HepG2 (cell line): ENCODE data around the gene MYOT. TPM values are rescaled to one million over a fixed set of nuclear protein-coding genes. Genes with fewer than 3 reads are reported as not detected.

ENCODE experiments used
- ELF4 ChIP-seq: sonication (generic); formaldehyde crosslinking; IDR thresholded peaks from 2 replicates; pipeline ENCODE4 v1.5.0; 2020; ENCODE audit warnings: missing genetic modification reagents, mild to moderate bottlenecking, moderate library complexity, borderline replicate concordance
- MAFG ChIP-seq: sonication (generic); formaldehyde crosslinking; IDR thresholded peaks from 2 replicates; pipeline ENCODE4 v1.5.1; 2020; ENCODE audit warnings: mild to moderate bottlenecking, missing genetic modification reagents
- ZFP36L2 ChIP-seq: sonication (generic); formaldehyde crosslinking; IDR thresholded peaks from 2 replicates; pipeline ENCODE4 v1.4.0; 2020; ENCODE audit warnings: missing genetic modification reagents
- ZNF660 ChIP-seq: sonication (generic); formaldehyde crosslinking; IDR thresholded peaks from 2 replicates; pipeline ENCODE4 v1.5.1; 2020; ENCODE audit warnings: mild to moderate bottlenecking, low read depth, missing genetic modification reagents, borderline replicate concordance
- ZNF891 ChIP-seq: sonication (generic); formaldehyde crosslinking; IDR thresholded peaks from 2 replicates; pipeline ENCODE4 v1.5.0; 2020; ENCODE audit warnings: mild to moderate bottlenecking, missing genetic modification reagents
- polyA plus RNA-seq, 8 experiments: library from polyadenylated mRNA; depleted of rRNA in 3 of 8; stranded (reverse) in 7 of 8; unstranded in 1 of 8; fragments of >200 nt; fragmentation: Illumina TruSeq in 4 of 8; extraction: Trizol in 4 of 8; gene quantifications; 2 replicates each; pipeline versions ENCODE4 v1.2.1 to v1.2.3, GENCODE V29; 2011 to 2016; ENCODE audit warnings: low read depth in 4 of 8, missing spikeins in 1 of 8, mixed read lengths in 1 of 8; ENCODE audit not compliant: insufficient read depth in 1 of 8
- total RNA-seq, 5 experiments: library from RNA; depleted of rRNA; stranded (reverse); fragments of >200 nt; fragmentation: Illumina TruSeq; extraction: Trizol; gene quantifications; 2 replicates each; pipeline ENCODE4 v1.2.3, GENCODE V29; 2016; ENCODE audit warnings: low read depth in 1 of 5
- TF ChIP-seq, protein P1 (sequence below): sonication (generic); formaldehyde crosslinking; IDR thresholded peaks from 2 replicates; pipeline ENCODE4 v1.4.0; 2020; ENCODE audit warnings: missing genetic modification reagents
- TF ChIP-seq, protein P2 (sequence below): sonication (generic); formaldehyde crosslinking; IDR thresholded peaks from 2 replicates; pipeline ENCODE4 v1.5.0; 2020; ENCODE audit warnings: mild to moderate bottlenecking, low read depth, missing genetic modification reagents, borderline replicate concordance
- TF ChIP-seq, protein P3 (sequence below): sonication (generic); formaldehyde crosslinking; IDR thresholded peaks from 2 replicates; pipeline ENCODE4 v1.5.1; 2020; ENCODE audit warnings: mild to moderate bottlenecking, moderate library complexity, missing genetic modification reagents

The MYOT gene
- total and polyA plus RNA-seq, 2 of the 13 experiments (the other 11 are each of a cell fraction or from before 2014, with no cell fraction given): not detected

DNA sequence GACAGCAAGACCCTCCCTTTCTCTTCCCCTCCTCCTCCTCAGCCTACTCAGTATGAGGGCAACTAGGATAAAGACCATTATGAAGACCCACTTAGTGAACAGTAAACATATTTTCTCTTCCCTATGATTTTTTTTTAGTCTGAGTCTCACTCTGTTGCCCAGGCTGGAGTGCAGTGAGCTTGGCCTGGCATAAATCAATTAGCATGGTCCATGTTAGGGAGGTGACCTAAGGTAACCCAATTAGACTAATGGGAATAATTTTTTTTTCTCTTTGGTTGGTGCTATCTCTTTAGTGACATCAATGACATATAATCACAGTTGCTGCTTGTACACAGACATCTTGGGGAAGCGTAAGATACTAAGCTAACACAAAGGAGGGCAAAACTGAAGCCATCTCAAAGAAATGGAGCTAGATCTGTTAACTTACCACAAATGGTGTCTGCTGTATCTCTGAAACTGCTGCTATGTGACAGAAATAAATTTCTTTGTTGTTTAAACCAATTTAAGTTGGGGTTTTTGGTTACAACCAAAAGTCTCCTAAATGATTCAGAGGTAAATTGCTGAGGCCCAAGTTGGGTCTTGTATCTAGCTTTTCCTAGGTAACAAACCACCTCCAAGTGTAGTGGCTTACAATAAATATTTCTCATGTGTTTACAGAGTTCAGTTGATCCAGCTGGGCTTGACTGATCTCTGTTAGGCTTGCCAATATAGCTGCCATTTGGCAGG, 34.9 kb downstream of the MYOT start (continued):
- TF ChIP-seq, protein P1, sequence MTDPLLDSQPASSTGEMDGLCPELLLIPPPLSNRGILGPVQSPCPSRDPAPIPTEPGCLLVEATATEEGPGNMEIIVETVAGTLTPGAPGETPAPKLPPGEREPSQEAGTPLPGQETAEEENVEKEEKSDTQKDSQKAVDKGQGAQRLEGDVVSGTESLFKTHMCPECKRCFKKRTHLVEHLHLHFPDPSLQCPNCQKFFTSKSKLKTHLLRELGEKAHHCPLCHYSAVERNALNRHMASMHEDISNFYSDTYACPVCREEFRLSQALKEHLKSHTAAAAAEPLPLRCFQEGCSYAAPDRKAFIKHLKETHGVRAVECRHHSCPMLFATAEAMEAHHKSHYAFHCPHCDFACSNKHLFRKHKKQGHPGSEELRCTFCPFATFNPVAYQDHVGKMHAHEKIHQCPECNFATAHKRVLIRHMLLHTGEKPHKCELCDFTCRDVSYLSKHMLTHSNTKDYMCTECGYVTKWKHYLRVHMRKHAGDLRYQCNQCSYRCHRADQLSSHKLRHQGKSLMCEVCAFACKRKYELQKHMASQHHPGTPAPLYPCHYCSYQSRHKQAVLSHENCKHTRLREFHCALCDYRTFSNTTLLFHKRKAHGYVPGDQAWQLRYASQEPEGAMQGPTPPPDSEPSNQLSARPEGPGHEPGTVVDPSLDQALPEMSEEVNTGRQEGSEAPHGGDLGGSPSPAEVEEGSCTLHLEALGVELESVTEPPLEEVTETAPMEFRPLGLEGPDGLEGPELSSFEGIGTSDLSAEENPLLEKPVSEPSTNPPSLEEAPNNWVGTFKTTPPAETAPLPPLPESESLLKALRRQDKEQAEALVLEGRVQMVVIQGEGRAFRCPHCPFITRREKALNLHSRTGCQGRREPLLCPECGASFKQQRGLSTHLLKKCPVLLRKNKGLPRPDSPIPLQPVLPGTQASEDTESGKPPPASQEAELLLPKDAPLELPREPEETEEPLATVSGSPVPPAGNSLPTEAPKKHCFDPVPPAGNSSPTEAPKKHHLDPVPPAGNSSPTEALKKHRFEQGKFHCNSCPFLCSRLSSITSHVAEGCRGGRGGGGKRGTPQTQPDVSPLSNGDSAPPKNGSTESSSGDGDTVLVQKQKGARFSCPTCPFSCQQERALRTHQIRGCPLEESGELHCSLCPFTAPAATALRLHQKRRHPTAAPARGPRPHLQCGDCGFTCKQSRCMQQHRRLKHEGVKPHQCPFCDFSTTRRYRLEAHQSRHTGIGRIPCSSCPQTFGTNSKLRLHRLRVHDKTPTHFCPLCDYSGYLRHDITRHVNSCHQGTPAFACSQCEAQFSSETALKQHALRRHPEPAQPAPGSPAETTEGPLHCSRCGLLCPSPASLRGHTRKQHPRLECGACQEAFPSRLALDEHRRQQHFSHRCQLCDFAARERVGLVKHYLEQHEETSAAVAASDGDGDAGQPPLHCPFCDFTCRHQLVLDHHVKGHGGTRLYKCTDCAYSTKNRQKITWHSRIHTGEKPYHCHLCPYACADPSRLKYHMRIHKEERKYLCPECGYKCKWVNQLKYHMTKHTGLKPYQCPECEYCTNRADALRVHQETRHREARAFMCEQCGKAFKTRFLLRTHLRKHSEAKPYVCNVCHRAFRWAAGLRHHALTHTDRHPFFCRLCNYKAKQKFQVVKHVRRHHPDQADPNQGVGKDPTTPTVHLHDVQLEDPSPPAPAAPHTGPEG (CRISPR knock-in tag): no peak
- no peak for TF ChIP-seq ZNF891 (CRISPR knock-in tag)
- no peak for TF ChIP-seq ZFP36L2 (CRISPR knock-in tag)
- TF ChIP-seq, protein P2, sequence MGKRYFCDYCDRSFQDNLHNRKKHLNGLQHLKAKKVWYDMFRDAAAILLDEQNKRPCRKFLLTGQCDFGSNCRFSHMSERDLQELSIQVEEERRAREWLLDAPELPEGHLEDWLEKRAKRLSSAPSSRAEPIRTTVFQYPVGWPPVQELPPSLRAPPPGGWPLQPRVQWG (CRISPR knock-in tag): no peak
- no peak for TF ChIP-seq ZNF660 (CRISPR knock-in tag)
- TF ChIP-seq, protein P3, sequence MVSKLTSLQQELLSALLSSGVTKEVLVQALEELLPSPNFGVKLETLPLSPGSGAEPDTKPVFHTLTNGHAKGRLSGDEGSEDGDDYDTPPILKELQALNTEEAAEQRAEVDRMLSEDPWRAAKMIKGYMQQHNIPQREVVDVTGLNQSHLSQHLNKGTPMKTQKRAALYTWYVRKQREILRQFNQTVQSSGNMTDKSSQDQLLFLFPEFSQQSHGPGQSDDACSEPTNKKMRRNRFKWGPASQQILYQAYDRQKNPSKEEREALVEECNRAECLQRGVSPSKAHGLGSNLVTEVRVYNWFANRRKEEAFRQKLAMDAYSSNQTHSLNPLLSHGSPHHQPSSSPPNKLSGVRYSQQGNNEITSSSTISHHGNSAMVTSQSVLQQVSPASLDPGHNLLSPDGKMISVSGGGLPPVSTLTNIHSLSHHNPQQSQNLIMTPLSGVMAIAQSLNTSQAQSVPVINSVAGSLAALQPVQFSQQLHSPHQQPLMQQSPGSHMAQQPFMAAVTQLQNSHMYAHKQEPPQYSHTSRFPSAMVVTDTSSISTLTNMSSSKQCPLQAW (CRISPR knock-in tag): no peak
- TF ChIP-seq ELF4 (CRISPR knock-in tag): no peak
- TF ChIP-seq MAFG (CRISPR knock-in tag): no peak
